OCI-LY3 (cell line): ENCODE results near the gene MXD1.

Experiments used
- EZH2phosphoT487 ChIP-seq: fragments of 200-600 bp; shearing (Covaris generic); IDR thresholded peaks from 2 replicates; pipeline ENCODE4 v1.6.1; 2018; ENCODE audit warnings: antibody characterized with exemption, mixed run types, low read depth
- TF ChIP-seq, protein P1 (sequence below): fragments of 200-600, 300-600 bp; sonication (generic); IDR thresholded peaks from 2 replicates; pipeline ENCODE4 v1.5.1; 2014; ENCODE audit warnings: antibody characterized with exemption, low read length, low read depth

DNA sequence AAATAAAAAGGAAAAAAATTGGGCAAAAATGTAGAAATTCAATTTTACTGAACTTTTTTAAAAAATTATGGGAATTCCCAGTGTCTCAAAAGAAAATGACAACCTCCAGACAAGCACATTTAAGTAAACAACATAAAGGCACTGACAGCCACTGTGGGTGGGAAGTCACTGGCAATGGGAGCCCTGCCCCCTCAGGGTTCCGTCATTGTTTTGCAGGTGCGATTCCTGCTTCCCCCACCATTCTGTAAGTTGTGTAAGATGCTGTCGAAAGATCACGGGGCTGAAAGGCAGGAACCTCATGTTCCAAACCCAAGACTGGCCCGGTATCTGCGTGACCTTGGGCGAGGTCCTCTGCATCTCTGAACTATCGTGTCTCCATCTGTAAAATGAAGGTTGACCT is 62.3 kb downstream of the MXD1 start:
- TF ChIP-seq, protein P1, sequence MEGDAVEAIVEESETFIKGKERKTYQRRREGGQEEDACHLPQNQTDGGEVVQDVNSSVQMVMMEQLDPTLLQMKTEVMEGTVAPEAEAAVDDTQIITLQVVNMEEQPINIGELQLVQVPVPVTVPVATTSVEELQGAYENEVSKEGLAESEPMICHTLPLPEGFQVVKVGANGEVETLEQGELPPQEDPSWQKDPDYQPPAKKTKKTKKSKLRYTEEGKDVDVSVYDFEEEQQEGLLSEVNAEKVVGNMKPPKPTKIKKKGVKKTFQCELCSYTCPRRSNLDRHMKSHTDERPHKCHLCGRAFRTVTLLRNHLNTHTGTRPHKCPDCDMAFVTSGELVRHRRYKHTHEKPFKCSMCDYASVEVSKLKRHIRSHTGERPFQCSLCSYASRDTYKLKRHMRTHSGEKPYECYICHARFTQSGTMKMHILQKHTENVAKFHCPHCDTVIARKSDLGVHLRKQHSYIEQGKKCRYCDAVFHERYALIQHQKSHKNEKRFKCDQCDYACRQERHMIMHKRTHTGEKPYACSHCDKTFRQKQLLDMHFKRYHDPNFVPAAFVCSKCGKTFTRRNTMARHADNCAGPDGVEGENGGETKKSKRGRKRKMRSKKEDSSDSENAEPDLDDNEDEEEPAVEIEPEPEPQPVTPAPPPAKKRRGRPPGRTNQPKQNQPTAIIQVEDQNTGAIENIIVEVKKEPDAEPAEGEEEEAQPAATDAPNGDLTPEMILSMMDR: no peak
- TF ChIP-seq EZH2phosphoT487: no peak
